Measurements from ENCODE around the gene GRIK4.
"Not testable (repeated sequence)": the region's sequence is repeated elsewhere in the genome, so short reads cannot be mapped to it uniquely, and the experiment has no call there.

Gene GRIK4

DNA sequence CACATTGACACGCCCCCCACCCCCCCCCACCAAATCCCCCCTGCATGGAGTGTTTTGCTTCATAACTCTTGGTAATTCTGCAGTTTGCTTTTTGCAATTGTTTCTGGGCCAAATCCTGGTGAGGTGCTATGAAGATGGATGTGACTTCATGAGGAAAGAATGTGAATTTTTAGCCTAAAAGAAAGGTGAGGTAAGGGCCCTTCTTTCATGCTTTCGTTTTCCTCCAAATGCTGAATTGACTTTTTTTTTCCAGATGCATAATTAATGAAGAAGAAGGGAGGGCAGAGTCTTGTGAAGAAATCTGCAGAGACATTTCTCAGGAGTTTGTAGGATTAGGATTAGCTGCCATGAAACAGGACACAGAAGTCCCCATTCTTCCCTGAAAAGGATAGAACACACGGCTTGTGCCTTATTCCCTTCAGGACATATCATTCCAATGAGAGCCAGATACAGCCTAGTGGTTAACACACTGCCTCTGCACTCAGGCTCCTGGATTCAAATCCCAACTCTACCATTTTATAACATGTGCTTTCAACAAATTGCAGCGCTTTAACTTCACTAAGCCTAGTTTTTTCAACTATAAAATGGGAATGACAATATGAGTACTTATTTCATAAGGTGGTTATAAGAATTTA, 492.8 kb downstream of the GRIK4 start:
- no peak for DNase-seq (ENCODE audit: low spot score)

DNA sequence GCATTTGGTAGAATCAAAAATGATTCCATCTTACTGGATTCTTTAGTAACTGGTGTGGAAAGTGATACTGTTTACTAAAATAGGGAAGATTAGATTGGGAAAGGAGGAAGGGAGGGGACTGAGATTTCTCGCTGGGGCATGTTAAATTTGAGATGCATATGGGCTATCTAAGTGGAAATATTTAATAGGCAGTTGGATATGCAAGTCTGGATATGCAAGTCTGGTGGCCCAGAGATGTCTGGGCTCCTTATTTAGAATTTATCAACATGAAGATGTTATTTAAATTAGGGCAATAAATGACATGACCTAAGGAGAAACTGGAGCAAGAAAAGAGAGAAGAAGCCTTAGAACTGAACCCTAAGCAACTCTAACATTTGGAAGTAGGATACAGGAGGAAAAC, 495.4 kb downstream of the GRIK4 start:
- DNase-seq (ENCODE audit: low spot score), result no peak

DNA sequence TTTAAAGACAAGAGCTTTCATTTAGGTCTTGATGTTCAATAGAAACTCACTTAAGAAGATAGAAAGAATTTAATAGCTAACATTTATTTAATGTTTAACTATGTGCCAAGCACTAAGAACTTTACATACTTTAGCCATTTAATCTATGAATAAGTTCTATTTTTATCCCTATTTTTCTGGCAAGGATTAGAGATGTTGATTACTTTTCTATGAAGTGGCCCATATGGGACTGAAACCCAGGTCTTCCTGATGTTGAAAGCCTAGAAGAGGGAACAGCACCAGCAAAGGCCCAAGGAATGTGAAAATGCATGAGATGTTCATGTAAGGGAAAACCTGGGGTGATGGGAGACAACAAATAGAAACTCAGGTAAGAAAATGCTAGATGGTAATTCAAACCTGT, 497.0 kb downstream of the GRIK4 start:
- DNase-seq (ENCODE audit: low spot score), result no peak

DNA sequence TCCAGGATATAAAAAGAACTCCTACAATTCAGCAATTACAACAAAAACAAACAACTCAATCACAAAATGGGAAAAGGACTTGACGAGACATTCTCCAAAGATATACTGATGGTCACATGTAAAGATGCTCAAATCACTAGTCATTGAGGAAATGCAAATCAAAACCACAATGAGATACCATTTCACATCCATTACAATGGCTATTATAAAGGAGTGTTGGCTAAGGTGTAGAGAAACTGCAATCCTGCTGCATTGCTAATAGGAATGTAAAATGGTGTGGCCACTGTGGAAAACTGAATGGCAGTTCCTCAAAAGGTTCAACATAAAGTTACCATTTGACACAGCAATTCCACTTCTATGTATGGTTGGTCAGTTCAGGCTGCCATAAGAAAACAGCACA, 500.5 kb downstream of the GRIK4 start:
- no peak for DNase-seq (ENCODE audit: low spot score)

GRCh38 chr11:121018746-121019145, 507.2 kb downstream of the GRIK4 start:
- peak; percentile 53 for DNase-seq (ENCODE audit: low spot score)

DNA sequence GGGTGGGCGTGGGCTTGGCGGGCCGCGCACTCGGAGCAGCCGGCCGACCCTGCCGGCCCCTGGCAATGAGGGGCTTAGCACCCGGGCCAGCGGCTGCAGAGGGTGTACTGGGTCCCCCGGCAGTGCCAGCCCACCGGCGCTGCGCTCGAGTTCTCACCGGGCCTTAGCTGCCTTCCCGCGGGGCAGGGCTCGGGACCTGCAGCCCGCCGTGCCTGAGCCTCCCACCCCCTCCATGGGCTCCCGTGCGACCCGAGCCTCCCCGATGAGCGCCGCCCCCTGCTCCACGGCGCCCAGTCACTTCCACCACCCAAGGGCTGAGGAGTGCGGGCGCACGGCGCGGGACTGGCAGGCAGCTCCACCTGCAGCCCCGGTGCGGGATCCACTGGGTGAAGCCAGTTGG, 510.2 kb downstream of the GRIK4 start:
- DNase-seq (ENCODE audit: low spot score), result not testable (repeated sequence)

DNA sequence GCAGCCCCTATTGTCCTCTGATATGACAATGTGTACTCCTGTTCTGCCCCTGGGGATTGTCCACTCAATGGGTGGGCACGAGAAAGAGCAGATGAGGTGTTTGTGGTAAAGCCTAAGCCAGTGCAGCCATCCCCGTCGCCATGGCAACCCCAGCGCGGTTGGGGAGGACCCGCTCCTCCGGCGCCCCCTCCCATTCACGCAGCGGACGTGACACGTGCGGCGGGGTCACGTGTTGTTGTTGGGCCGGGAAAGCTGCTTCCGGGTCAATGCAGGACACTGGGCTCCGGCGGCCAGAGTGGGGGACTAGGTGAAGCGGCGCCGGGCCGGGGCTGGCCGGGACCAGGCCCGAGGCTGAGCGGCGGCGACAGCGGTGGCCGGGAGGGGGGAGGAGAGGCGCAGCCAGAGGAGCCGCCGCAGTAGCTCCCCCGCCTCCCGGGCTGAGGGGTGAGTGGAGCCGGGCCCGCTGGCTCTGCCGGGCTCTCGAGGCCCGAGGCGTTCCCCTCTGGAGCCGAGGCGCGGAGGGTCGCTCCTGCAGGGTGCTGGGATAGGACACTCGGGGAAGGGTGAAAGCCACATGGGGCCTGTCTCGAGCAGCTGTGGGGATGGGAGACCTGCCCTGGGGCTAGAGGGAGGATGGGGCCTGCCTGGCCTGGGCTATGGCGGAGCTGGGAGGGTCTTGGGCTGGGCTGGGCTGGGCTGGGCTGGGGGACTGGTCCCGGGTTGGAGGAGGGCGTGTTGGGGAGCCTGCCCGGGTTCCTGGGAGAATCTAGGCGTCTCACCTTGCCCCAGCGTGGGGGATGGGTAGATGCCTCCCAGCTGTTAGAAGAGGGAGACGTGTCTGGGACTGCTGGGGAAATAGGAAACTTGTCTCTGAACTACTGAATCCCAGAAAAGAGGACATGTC, 512.6 kb downstream of the GRIK4 start, which contains the start of gene TBCEL:
TSS of gene TBCEL (plus strand) at position 255 of the 904 bp plus-strand sequence. CDS start 21,589 bp downstream, outside the sequence.
- peak; percentile 96 for DNase-seq (ENCODE audit: low spot score)

GRCh38 chr11:121024989-121025388, 513.4 kb downstream of the GRIK4 start:
- DNase-seq (ENCODE audit: low spot score), result no peak

DNA sequence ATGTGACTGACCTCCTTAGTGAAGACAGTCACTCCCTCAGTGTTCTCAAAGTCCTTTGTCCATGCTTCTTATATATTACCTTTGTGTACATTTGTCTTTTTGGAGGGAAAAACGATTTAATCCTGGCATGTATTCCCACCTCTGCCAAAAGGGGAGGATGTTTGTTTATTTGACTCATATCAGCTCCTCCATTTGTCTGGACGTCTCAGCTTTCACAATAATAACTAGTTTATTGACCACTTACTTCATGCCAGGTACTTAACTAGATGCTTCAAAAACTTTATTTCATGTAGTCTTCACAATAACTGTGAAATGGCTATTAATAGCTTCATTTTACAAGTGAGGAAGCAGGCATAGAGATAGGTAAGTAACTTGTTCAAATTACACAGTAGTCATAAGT, 517.6 kb downstream of the GRIK4 start:
- DNase-seq (ENCODE audit: low spot score), result no peak

DNA sequence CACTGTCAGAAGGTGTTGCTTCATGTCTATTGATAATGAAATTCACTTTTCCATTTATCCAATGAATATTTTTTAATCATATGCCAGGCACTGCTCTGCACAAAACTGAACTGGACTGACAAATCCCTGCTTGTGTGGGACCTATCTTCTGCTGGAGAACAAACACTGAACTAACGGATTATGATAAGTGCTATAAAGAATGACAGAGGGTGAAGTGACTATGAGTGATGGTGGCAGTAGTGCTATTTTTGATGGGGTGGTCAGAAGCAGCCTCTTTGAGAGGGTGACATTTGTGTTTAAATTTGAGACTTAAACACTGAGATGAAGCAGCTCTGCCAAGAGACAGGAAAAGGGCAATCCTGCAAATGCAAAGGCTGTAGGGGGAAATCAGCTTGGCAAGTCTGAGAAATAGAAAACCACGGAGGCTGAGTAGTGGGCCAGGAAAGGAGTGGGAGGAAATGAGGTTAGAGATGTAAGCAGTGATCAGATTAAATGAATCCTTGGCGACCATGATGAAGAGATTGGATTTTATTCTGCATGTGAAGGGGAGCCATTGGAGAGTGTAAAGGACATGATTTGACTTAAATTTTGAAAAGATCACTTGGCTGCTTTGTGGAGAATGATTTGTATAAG, 518.4 kb downstream of the GRIK4 start:
- DNase-seq (ENCODE audit: low spot score), result no peak

GRCh38 chr11:121031167-121031566, 519.6 kb downstream of the GRIK4 start:
- DNase-seq (ENCODE audit: low spot score), result no peak

- DNase-seq (ENCODE audit: low spot score), result not testable (repeated sequence)
Measured at GRCh38 chr11:121031648-121032047, 520.1 kb downstream of the GRIK4 start.

DNA sequence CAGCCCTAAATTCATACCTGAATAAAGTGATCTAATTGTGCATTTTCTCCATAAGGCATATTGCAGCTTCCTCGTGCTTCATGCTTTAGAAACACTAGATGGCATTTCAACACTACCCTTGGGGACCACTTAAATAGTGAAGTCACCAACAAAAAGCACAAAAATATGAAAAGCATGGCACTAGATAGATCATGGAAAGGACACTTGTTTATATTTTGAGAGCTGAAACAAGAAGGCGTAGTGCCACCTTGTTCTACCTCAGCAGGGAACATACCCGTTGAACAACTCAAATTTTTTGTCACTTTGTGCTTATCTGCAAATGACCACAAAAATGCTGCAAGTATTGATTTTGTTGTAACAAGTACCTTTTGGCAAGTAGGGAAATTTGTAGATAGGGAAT, 521.0 kb downstream of the GRIK4 start:
- no peak for DNase-seq (ENCODE audit: low spot score)

DNA sequence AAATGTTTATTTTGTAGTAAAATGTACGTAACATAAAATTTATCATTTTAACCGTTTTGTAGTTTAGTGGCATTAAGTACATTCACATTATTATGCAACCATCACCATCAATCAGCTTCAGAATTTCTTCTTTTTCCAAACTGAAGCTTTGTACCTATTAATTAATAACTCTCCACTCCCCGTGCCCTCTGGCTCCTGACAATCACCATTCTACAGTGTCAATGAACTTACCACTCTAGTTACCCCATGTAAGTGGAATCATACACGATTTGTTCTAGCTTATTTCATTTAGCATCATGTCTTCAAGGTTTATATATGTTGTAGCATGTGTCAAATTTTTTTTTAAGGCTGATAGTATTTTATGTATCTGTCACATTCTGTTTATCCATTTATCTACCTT, 522.1 kb downstream of the GRIK4 start:
- DNase-seq (ENCODE audit: low spot score), result no peak

- DNase-seq (ENCODE audit: low spot score), result no peak
Measured at GRCh38 chr11:121035169-121035755, 523.7 kb downstream of the GRIK4 start.

DNA sequence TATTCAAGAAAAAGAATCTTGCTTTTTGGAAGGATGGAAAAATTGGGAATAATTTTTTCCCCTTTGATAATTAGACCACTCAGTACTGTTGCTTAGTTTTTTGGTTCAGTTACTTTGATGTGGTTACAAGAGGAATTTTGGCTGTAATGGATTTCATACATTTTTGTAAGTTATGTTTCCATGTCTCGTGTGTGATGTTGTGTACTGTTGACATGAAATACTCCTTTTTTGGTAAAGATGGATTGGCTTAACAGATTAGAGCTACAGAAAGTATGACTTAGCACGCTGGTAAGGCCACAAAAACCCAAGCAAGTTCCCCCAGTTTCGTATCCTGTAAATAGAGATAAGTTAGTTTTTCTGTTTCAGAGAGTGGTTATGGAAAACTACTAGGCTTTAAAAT, 524.2 kb downstream of the GRIK4 start:
- no peak for DNase-seq (ENCODE audit: low spot score)

GRCh38 chr11:121037016-121037415, 525.5 kb downstream of the GRIK4 start:
- DNase-seq (ENCODE audit: low spot score), result no peak

Data from D341Med (cell line).